Measurements from ENCODE around the gene FBXO8.

Gene FBXO8

DNA sequence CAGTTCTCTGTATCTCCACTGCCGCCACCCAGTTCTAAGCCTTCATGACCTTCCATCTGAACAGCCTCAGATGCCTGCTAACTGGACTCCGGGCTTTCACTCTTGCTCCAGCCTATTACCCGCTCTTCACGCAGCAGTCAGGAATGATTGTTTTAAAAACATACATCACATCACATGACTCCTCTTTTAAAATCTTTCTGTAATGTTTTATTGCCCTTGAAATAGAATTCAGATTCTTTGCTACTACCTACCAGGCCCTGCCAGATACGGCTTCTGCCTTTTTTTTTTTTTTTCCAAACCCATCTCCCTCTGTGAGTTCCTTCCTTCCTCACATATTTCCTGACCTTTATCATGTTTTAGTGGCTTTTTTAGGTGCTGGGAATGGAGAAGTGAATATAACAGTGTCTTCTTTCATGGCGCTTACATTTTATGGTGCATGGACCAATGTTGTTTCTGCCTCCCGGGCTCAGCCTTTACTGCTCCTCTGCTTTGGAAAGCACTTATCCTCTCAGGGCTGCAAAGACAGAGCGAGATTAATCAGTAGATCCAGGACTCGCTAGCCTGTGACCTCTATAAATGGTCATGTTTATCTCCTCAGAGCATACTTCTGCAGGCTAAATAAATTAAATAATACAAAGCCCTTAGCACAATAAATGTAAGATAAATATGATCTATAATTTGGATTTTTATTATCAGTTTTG is 58.0 kb downstream of the FBXO8 start:
- H3K4me1 ChIP-seq, result no peaks in the 10 kb centered on the region
- no peaks in the 10 kb centered on the region for H4K20me1 ChIP-seq
- no peak overlapping the region for H3K27ac ChIP-seq
- H3K36me3 ChIP-seq, result no peaks in the 10 kb centered on the region
- TF ChIP-seq Cebpa-rat (IDR thresholded peaks at IDR 0.05), result no peak
- no peaks in the 10 kb centered on the region for H3K27me3 ChIP-seq
- H3K9ac ChIP-seq, result no peak overlapping the region
- H3K4me2 ChIP-seq, result no peak overlapping the region
- H3K4me3 ChIP-seq, result no peak overlapping the region
- no peaks in the 10 kb centered on the region for H3K9me3 ChIP-seq

DNA sequence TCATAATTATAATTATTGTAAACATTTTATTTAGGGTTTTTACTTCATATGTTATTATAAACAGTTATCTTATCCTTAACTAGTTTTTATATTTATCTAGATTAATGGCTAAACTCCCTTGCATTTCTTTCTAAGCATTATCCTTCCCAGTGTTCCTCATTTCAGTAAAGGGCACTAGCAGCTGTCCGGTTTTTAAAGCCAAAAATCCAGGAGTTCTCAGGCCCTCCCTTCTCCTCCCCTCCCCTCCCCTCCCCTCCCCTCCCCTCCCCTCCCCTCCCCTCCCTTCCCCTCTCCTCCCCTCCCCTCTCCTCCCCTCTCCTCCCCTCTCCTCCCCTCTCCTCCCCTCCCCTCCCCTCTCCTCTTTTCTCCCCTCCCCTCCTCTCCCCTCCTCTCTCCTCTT is 58.9 kb downstream of the FBXO8 start:
- no peaks in the 10 kb centered on the region for H3K9me3 ChIP-seq
- H3K36me3 ChIP-seq, result no peaks in the 10 kb centered on the region
- H3K4me2 ChIP-seq, result no peak overlapping the region
- H3K9ac ChIP-seq, result no peak overlapping the region
- H4K20me1 ChIP-seq, result no peaks in the 10 kb centered on the region
- no peak overlapping the region for H3K27ac ChIP-seq
- H3K27me3 ChIP-seq, result no peaks in the 10 kb centered on the region
- no peak for TF ChIP-seq Cebpa-rat (IDR thresholded peaks at IDR 0.05)
- no peaks in the 10 kb centered on the region for H3K4me1 ChIP-seq
- H3K4me3 ChIP-seq, result no peak overlapping the region

DNA sequence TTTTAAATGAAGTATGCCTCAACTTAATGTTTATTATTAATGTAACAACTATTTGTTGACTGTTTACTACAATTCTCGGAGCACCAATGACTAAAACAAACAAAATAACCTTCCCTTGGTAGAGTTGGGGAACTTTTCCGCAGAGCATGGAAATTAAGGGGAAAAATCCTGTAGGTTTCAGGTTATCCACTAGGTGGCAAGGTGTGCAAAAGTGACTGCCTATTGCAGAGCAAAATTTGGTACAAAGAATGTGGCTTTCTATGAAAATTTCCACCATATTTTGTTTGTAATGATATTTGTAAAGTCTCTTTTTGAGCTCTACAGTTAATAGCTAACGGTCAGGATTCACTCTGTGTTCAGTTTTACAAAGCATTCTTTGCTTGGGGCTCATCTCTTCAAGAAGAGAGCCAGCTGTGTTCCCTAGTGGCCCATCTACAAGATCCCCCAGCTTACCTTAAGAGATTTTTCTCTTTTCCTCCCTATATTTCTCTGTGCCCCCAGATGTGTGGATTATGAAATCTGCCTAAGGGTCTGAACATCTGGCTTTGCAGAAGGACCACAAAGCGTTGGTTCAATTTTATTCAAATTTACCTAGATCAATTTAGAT is 61.1 kb downstream of the FBXO8 start:
- Histone ChIP-seq H3K9ac (no peak overlapping the region), H3K27ac (no peak overlapping the region), H4K20me1 (peaks cover 5% of the 10 kb centered on the region), H3K4me2 (no peak overlapping the region), H3K4me1 (peaks cover 10% of the 10 kb centered on the region), H3K36me3 (no peaks in the 10 kb centered on the region), H3K27me3 (peaks cover 15% of the 10 kb centered on the region), H3K4me3 (no peak overlapping the region), H3K9me3 (no peaks in the 10 kb centered on the region)
- no peak for TF ChIP-seq Cebpa-rat (IDR thresholded peaks at IDR 0.05)

DNA sequence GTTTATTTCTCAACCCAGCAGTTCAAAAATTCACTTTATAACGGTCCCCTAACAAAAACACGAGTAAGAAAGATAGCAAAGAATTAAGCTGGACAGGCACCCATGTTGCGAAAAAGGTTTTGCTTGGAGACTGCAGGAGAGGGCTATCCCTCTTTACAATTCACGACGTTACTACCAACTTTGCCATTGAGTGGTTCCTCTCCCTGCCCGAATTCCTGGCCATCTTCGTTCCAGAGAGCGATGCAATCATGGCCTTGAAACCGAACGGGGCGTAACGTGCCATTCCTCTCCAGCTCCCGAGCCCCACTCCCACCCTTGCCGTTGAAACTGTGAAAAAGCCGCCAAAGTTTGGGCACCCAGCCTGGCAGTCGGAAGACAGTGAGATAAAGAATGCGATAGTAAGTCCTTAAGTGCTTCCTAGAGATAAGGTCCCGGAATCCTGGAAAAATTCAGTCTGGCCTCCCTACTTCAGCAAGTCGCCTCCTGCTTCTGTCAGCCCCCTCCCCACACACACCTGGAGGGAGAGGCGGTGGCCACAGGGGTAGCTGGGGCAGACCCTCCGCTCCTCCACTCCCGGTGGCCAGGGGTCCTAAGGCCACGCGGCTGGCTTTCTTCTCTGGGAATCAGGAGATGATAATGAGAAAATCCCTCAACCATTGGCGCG is 65.2 kb downstream of the FBXO8 start:
- no peak for TF ChIP-seq Cebpa-rat (IDR thresholded peaks at IDR 0.05)
- Histone ChIP-seq H3K4me1 (peaks cover 29% of the 10 kb centered on the region), H3K9me3 (peaks cover 13% of the 10 kb centered on the region), H3K27ac (no peak overlapping the region), H3K4me3 (peak overlapping the region; percentile 57; the same call in 1 of the 2 replicates), H3K4me2 (peak overlapping the region; percentile 96), H4K20me1 (peaks cover 16% of the 10 kb centered on the region), H3K27me3 (peaks cover 54% of the 10 kb centered on the region), H3K36me3 (no peaks in the 10 kb centered on the region), H3K9ac (no peak overlapping the region)

DNA sequence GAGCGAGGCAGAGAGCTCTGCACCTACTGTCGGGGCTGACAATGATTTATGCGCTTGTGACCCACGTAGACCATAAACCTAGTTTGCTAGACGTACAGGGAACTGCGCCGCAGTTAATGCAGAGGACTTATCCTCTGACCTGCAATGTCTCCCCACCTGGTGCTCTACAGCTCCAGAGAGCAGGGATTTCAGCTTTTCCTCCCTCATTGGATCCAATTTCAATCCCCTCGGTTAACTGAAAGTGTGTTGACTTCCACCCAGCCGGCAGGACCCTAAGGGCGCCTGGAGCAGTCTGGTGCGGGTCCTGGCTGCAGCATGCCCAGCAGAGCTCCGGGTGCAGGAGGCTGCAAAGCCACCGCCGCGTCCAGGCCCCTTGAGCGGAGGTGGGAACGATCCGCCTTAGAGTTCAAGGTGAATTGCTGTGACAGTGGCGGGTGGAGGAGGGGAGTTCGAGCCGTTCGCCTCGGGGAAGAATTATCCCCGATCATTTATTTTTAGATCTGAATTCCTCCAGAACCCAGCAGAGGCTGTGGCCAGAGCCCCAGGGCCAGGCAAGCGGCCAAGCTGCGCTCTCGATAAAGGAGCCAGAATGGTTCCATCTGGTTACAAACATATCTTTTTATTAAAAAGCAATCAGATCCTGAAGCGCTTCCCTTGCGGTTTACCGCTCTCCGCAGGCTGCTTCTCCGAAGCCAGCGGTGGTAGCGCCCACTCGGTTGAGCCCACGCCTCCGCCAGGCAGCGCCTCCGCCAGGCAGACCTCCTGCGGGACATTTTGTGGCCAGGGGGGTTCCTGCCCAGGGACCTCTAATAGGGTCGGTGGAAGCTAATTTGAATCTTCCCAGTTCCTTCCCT is 66.0 kb downstream of the FBXO8 start:
- Histone ChIP-seq H3K4me2 (peak overlapping the region; percentile 96), H3K36me3 (no peaks in the 10 kb centered on the region), H3K9me3 (peaks cover 13% of the 10 kb centered on the region), H4K20me1 (peaks cover 16% of the 10 kb centered on the region), H3K4me1 (peaks cover 29% of the 10 kb centered on the region), H3K9ac (no peak overlapping the region), H3K27ac (no peak overlapping the region), H3K4me3 (peak overlapping the region; percentile 57), H3K27me3 (peaks cover 60% of the 10 kb centered on the region)
- no peak for TF ChIP-seq Cebpa-rat (IDR thresholded peaks at IDR 0.05)

DNA sequence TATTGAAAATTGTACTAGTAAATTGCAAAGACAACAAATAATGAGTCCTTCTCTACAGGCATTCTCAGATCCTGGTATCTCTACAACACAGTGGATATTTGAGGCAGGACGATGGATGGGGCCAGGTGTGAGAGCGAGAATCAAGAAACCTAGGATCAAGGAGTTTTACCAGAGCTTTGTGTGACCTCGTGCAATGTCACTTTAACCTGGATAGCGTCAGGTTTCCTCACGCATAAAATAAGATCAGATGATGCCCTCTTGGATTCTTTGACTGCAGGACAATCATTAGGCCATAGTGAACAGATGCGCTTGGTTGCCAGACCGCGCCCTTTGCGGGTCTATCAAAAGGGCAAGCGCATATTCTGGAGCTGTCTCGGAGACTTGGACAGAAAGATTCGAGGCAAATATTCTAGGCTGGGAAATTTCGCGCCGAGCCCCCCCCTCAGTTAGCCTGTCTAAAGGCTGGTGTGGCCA is 66.6 kb downstream of the FBXO8 start:
- Histone ChIP-seq H4K20me1 (peaks cover 16% of the 10 kb centered on the region), H3K9me3 (peaks cover 13% of the 10 kb centered on the region), H3K27ac (no peak overlapping the region), H3K4me3 (peak overlapping the region; percentile 57), H3K36me3 (no peaks in the 10 kb centered on the region), H3K27me3 (peaks cover 67% of the 10 kb centered on the region), H3K9ac (no peak overlapping the region), H3K4me2 (peak overlapping the region; percentile 96), H3K4me1 (peaks cover 29% of the 10 kb centered on the region)
- no peak for TF ChIP-seq Cebpa-rat (IDR thresholded peaks at IDR 0.05)

DNA sequence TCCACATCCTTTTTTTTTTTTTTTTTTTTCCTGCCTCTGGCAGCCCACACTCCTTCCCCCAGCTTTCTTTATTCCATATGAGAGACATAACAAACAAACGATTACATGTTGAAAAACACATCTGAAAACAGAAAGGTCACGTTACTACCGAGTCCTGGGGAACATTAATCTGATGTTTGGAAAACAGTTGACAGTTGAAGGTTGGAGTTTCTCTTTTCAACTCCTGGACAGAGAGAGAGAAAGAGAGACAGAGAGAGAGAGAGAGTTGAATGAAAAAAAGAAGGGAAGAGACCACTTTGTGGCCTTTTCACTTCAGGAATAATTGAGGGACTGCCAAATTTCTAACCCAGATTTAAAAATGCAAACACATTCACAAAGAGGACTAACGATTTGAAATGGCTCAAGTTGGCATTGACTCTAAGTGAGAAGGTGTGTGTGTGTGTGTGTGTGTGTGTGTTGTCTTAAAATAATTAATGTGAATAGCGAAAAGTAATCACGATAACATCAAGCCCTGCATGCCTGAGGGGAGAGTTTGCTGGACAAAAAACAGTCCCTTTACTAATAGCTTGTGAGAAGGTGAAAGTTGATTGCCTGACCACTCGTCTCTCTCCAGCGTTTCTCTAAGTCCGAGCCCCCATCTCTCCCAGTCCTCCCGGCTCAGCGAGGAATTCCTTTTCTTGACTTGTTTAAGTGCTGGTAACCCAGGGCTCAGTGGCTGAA is 67.3 kb downstream of the FBXO8 start:
- Histone ChIP-seq H3K27me3 (peaks cover 74% of the 10 kb centered on the region), H3K27ac (no peak overlapping the region), H4K20me1 (peaks cover 16% of the 10 kb centered on the region), H3K9me3 (peaks cover 13% of the 10 kb centered on the region), H3K4me2 (peak overlapping the region; percentile 96), H3K36me3 (no peaks in the 10 kb centered on the region), H3K4me3 (no peak overlapping the region), H3K4me1 (peaks cover 29% of the 10 kb centered on the region), H3K9ac (no peak overlapping the region)
- TF ChIP-seq Cebpa-rat (IDR thresholded peaks at IDR 0.05), result no peak

DNA sequence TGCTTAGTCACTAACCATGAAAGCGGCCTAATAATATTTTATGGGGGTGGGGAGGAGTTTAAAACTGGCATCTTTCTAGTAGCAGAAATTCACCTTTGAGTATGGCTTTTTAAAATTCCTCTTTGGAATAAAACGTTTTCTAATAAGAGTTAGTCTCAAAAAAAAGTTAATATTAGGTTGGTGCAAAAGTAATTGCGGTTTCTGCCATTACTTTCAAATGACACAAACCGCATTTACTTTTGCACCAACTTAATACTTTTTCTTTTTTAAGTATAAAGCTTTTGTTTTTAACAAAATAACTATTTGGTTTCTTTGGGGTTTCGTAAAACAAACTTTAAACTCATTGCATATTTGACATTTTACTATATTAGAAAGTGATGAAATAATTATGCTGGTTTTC is 68.4 kb downstream of the FBXO8 start:
- peaks cover 29% of the 10 kb centered on the region for H3K4me1 ChIP-seq
- H3K9ac ChIP-seq, result no peak overlapping the region
- peaks cover 16% of the 10 kb centered on the region for H4K20me1 ChIP-seq
- H3K27me3 ChIP-seq, result peaks cover 75% of the 10 kb centered on the region
- peaks cover 13% of the 10 kb centered on the region for H3K9me3 ChIP-seq
- H3K27ac ChIP-seq, result no peak overlapping the region
- H3K4me3 ChIP-seq, result no peak overlapping the region
- H3K36me3 ChIP-seq, result no peaks in the 10 kb centered on the region
- no peak for TF ChIP-seq Cebpa-rat (IDR thresholded peaks at IDR 0.05)
- no peak overlapping the region for H3K4me2 ChIP-seq

Measured in BLaER1 (cell line).